ENCODE measurements around the gene MIGA2. TPM values are rescaled to one million over a fixed set of nuclear protein-coding genes. Genes with fewer than 3 reads are reported as not detected.

Gene MIGA2
- total RNA-seq, 4 donors from 2014 or later, result 37.7 to 66.1 (median 47.4) TPM

- intact Hi-C loops (cut with DNase I; ENCODE audit: low total_unique reads), result no loop called here
- TF ChIP-seq POLR2A (IDR thresholded peaks at IDR 0.05) (no peak), CTCF (IDR thresholded peaks at IDR 0.05) (no peak)
- DNase-seq (ENCODE audit: low spot score in 2 of 2), result peak; percentile 31 to 89
- 36 to 38% methylated on average over 10 to 12 of the region's 14 CpGs for WGBS, 2 donors
- no peak overlapping the region for H3K4me3 ChIP-seq (ENCODE audit: low read depth, poor library complexity, severe bottlenecking)
Observed at GRCh38 chr9:129102791-129103594, 66.6 kb downstream of the MIGA2 start.

- TF ChIP-seq POLR2A (IDR thresholded peaks at IDR 0.05), result no peak
- no peak for TF ChIP-seq CTCF (IDR thresholded peaks at IDR 0.05)
- intact Hi-C loops (cut with DNase I; ENCODE audit: low total_unique reads), result no loop called here
- no peak overlapping the region for H3K4me3 ChIP-seq (ENCODE audit: low read depth, poor library complexity, severe bottlenecking)
- DNase-seq (ENCODE audit: low spot score in 2 of 2), result no peak
- WGBS, 2 donors, result 82 to 90% methylated on average over 2 to 4 of the region's 4 CpGs
Observed at GRCh38 chr9:129103595-129103965, 67.2 kb downstream of the MIGA2 start.

GRCh38 chr9:129104051-129104450, 67.6 kb downstream of the MIGA2 start:
- DNase-seq (ENCODE audit: low spot score in 2 of 2), result peak in 1 of 2 donors; percentile 82
- intact Hi-C loops (cut with DNase I; ENCODE audit: low total_unique reads), result no loop called here
- no peak for TF ChIP-seq CTCF (IDR thresholded peaks at IDR 0.05)
- TF ChIP-seq POLR2A (IDR thresholded peaks at IDR 0.05), result no peak
- WGBS, 2 donors, result 88 to 89% methylated on average over 11 of the region's 11 CpGs
- no peak overlapping the region for H3K4me3 ChIP-seq (ENCODE audit: low read depth, poor library complexity, severe bottlenecking)

GRCh38 chr9:129105857-129106694, 69.7 kb downstream of the MIGA2 start:
- TF ChIP-seq POLR2A (IDR thresholded peaks at IDR 0.05), result no peak
- no peak for TF ChIP-seq CTCF (IDR thresholded peaks at IDR 0.05)
- DNase-seq (ENCODE audit: low spot score in 2 of 2), result no peak
- WGBS, 2 donors, result 87 to 88% methylated on average over 17 of the region's 17 CpGs
- intact Hi-C loops (cut with DNase I; ENCODE audit: low total_unique reads), result no loop called here
- no peak overlapping the region for H3K4me3 ChIP-seq (ENCODE audit: low read depth, poor library complexity, severe bottlenecking)

- H3K4me3 ChIP-seq (ENCODE audit: low read depth, poor library complexity, severe bottlenecking), result no peak overlapping the region
- DNase-seq (ENCODE audit: low spot score in 2 of 2), result no peak
- intact Hi-C loops (cut with DNase I; ENCODE audit: low total_unique reads), result no loop called here
- 81 to 85% methylated on average over 13 of the region's 13 CpGs for WGBS, 2 donors
- TF ChIP-seq POLR2A (IDR thresholded peaks at IDR 0.05), result no peak
- TF ChIP-seq CTCF (IDR thresholded peaks at IDR 0.05), result no peak
Observed at GRCh38 chr9:129107651-129108050, 71.2 kb downstream of the MIGA2 start.
